Measurements from ENCODE around the gene PIP5K1A. TPM values are rescaled to one million over a fixed set of nuclear protein-coding genes. Genes with fewer than 3 reads are reported as not detected.

PIP5K1A gene
- total RNA-seq, 1 experiment from 2014 or later, result 63.3 TPM

DNA sequence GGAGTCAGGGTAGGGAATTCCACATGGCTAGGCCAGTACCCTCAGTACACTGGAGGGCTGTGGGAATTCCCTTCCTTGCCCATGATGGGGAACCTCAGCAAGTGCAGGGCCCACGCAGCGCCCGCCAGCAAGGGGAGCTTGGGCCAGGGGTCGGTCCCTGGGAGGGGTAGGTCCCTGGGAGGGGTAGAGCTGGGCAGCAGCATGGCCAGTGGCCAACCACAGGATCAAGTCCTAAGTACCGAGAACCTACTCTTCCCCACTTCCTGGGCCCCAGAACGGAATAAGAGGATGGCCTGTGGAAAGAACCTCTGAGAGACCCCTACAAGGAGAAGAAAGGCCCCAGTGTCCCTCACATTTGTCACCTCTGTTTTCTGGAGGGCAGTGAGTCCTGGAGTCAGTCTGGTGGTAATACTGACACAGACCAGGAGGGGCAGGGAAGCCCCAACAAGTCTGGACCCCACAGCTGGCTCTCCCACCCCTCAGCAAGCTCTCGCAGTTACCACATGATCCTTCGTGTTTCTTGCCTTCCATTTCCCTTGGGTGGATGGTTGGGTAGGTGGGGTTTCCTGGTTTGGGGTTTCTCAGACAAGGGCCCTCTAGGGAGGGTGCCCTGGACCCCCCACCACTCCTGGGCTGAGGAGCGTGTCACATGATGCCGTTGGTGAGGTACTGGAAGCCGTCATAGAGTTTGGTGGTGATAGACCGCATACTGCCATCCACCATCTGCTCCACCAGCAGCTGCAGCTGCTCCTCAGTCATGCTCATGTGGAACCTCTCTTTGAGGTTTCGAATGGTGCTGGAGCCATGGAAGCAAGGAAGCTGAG, 94.1 kb downstream of the PIP5K1A start:
- intact Hi-C loops (cut with micrococcal nuclease), result no loop called here
- no peaks in the 10 kb centered on the region for H3K27me3 ChIP-seq (ENCODE audit: low read length)
- H3K27ac ChIP-seq (ENCODE audit: low read length), result no peak overlapping the region
- H3K4me3 ChIP-seq (ENCODE audit: low read length), result no peak overlapping the region
- H2AFZ ChIP-seq (ENCODE audit: low read length), result no peak overlapping the region
- TF ChIP-seq, protein P1, sequence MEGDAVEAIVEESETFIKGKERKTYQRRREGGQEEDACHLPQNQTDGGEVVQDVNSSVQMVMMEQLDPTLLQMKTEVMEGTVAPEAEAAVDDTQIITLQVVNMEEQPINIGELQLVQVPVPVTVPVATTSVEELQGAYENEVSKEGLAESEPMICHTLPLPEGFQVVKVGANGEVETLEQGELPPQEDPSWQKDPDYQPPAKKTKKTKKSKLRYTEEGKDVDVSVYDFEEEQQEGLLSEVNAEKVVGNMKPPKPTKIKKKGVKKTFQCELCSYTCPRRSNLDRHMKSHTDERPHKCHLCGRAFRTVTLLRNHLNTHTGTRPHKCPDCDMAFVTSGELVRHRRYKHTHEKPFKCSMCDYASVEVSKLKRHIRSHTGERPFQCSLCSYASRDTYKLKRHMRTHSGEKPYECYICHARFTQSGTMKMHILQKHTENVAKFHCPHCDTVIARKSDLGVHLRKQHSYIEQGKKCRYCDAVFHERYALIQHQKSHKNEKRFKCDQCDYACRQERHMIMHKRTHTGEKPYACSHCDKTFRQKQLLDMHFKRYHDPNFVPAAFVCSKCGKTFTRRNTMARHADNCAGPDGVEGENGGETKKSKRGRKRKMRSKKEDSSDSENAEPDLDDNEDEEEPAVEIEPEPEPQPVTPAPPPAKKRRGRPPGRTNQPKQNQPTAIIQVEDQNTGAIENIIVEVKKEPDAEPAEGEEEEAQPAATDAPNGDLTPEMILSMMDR (conservative IDR thresholded peaks at IDR 0.05; ENCODE audit: low read depth, low read length), result 0 out of 2 replicates have a peak, but pooled peaks have one; percentile 9
- TF ChIP-seq EZH2phosphoT487 (IDR thresholded peaks at IDR 0.05; ENCODE audit: borderline replicate concordance, low read length), result no peak
- DNase-seq, result no peak
- H3F3A ChIP-seq (ENCODE audit: low read length, unreplicated experiment), result no peaks in the 10 kb centered on the region
- no peak overlapping the region for H3K9ac ChIP-seq (ENCODE audit: low read length)
- H4K20me1 ChIP-seq (ENCODE audit: low read length), result no peaks in the 10 kb centered on the region
- no peaks in the 10 kb centered on the region for H3K9me2 ChIP-seq (replicated peaks; ENCODE audit: low read length)
- CTCF ChIA-PET, result no interaction called here
- POLR2A ChIA-PET (ENCODE audit: unreplicated experiment), result no interaction called here
- H3K4me1 ChIP-seq (ENCODE audit: insufficient read depth, low read length), result no peaks in the 10 kb centered on the region
- ATAC-seq, result no peak; the same call in 1 of the 2 replicates
- TSS peak; percentile 20 for BruUV-seq (replicated peaks)
- peaks cover 51% of the 10 kb centered on the region for H3K36me3 ChIP-seq (ENCODE audit: low read depth, low read length)
- H3K9me3 ChIP-seq (ENCODE audit: low read length), result no peaks in the 10 kb centered on the region
- no peaks in the 10 kb centered on the region for H3K79me2 ChIP-seq (ENCODE audit: low read length)
- no peak overlapping the region for H3K4me2 ChIP-seq (ENCODE audit: low read length)

DNA sequence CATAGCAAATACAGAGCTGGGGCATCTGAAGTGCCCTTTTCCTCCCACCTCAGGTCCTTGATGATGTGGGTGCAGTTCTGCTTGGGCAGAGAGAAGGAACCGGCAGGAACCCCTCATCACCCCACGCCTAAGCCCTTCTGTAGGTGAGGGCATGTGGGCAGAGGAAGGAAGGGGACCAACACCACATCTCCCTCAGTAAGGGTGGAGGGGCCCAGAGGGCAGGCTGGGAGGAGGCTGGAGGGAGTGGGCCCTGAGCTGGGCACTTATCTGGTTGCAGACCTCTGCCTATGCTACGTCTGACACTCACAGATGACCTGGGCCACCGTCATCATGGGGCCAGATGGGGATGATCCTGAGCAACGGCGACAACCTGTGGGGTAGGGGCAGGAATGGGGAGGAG, 94.7 kb downstream of the PIP5K1A start:
- no peak for DNase-seq
- H3K27me3 ChIP-seq (ENCODE audit: low read length), result no peaks in the 10 kb centered on the region
- POLR2A ChIA-PET (ENCODE audit: unreplicated experiment), result no interaction called here
- H3K9me3 ChIP-seq (ENCODE audit: low read length), result no peaks in the 10 kb centered on the region
- no peaks in the 10 kb centered on the region for H3K4me1 ChIP-seq (ENCODE audit: insufficient read depth, low read length)
- TF ChIP-seq EZH2phosphoT487 (IDR thresholded peaks at IDR 0.05; ENCODE audit: borderline replicate concordance, low read length), result no peak
- TF ChIP-seq, protein P1 (conservative IDR thresholded peaks at IDR 0.05; ENCODE audit: low read depth, low read length), result no peak
- no peak for TF ChIP-seq EZH2 (IDR thresholded peaks at IDR 0.05; ENCODE audit: low read length, unreplicated experiment)
- H3F3A ChIP-seq (ENCODE audit: low read length, unreplicated experiment), result no peaks in the 10 kb centered on the region
- no peaks in the 10 kb centered on the region for H4K20me1 ChIP-seq (ENCODE audit: low read length)
- H3K36me3 ChIP-seq (ENCODE audit: low read depth, low read length), result peaks cover 51% of the 10 kb centered on the region
- H3K9me2 ChIP-seq (replicated peaks; ENCODE audit: low read length), result no peaks in the 10 kb centered on the region
- CTCF ChIA-PET, result no interaction called here
- intact Hi-C loops (cut with micrococcal nuclease), result no loop called here
- H2AFZ ChIP-seq (ENCODE audit: low read length), result no peak overlapping the region
- no peak overlapping the region for H3K27ac ChIP-seq (ENCODE audit: low read length)
- no peaks in the 10 kb centered on the region for H3K79me2 ChIP-seq (ENCODE audit: low read length)
- H3K4me2 ChIP-seq (ENCODE audit: low read length), result no peak overlapping the region
- H3K4me3 ChIP-seq (ENCODE audit: low read length), result no peak overlapping the region
- no peak overlapping the region for H3K9ac ChIP-seq (ENCODE audit: low read length)
- ATAC-seq, result no peak
- no TSS peak for BruUV-seq (replicated peaks)

DNA sequence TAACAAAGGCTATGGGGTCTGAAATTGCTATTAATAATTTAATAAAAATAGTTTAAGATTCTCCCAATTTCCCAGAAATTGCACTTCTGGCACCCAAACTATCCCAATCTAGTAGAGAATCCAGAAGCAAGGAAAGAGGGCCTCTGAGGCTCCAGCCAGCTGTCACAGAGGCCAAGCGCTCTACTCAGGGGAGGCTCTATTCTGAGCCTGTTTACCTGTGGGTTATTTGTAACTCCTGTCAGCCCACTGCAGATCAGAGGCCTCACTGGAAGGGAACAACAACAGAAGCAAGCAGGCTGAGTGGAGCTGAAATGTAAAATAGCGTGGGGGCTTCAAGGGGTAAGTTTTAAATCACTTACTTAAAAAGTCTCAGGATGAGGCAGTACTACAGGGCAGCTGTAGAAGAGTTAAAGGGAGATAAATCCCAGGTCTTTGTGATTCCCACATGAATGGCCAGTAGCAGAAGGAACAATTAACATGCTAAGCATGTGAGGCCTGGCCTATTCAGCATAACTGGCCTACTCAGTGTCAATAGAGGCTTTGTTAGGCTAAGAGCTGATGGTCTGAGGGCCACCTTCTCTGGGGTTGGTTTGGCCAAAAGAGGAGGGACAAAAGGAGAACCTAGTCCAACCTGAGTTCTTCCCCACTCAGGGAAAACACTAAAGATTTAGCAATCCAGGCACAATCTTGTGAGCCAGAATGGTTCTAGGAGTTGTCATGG, 96.5 kb downstream of the PIP5K1A start:
- no peak overlapping the region for H2AFZ ChIP-seq (ENCODE audit: low read length)
- intact Hi-C loops (cut with micrococcal nuclease), result no loop called here
- H3K79me2 ChIP-seq (ENCODE audit: low read length), result no peaks in the 10 kb centered on the region
- no peak overlapping the region for H3K9ac ChIP-seq (ENCODE audit: low read length)
- no peak overlapping the region for H3K4me3 ChIP-seq (ENCODE audit: low read length)
- H3F3A ChIP-seq (ENCODE audit: low read length, unreplicated experiment), result no peaks in the 10 kb centered on the region
- ChIA-PET POLR2A (ENCODE audit: unreplicated experiment) (interaction anchor here (0.6 kb wide), 1 partner anchor 79 kb away, joined by 11 read pairs; no protein-coding TSS in a partner anchor), CTCF (no interaction called here)
- TF ChIP-seq, protein P1 (conservative IDR thresholded peaks at IDR 0.05; ENCODE audit: low read depth, low read length), result no peak
- no peak for TF ChIP-seq EZH2phosphoT487 (IDR thresholded peaks at IDR 0.05; ENCODE audit: borderline replicate concordance, low read length)
- TF ChIP-seq EZH2 (IDR thresholded peaks at IDR 0.05; ENCODE audit: low read length, unreplicated experiment), result no peak
- no peaks in the 10 kb centered on the region for H3K9me3 ChIP-seq (ENCODE audit: low read length)
- no peaks in the 10 kb centered on the region for H3K4me1 ChIP-seq (ENCODE audit: insufficient read depth, low read length)
- no TSS peak for BruUV-seq (replicated peaks)
- no peak overlapping the region for H3K27ac ChIP-seq (ENCODE audit: low read length)
- no peak for ATAC-seq
- H3K27me3 ChIP-seq (ENCODE audit: low read length), result no peaks in the 10 kb centered on the region
- H3K36me3 ChIP-seq (ENCODE audit: low read depth, low read length), result peaks cover 69% of the 10 kb centered on the region
- H3K9me2 ChIP-seq (replicated peaks; ENCODE audit: low read length), result no peaks in the 10 kb centered on the region
- no peaks in the 10 kb centered on the region for H4K20me1 ChIP-seq (ENCODE audit: low read length)
- DNase-seq, result no peak
- no peak overlapping the region for H3K4me2 ChIP-seq (ENCODE audit: low read length)

All from PC-3 (cell line).